KG1 (cell line): ENCODE data around the gene PHF13.
"Not testable (repeated sequence)": the region's sequence is repeated elsewhere in the genome, so short reads cannot be mapped to it uniquely, and the experiment has no call there.

ENCODE experiments used
- DNase-seq: peaks from one replicate; lab custom pipeline; 2025; lab: John Stamatoyannopoulos, UW

Gene PHF13

DNA sequence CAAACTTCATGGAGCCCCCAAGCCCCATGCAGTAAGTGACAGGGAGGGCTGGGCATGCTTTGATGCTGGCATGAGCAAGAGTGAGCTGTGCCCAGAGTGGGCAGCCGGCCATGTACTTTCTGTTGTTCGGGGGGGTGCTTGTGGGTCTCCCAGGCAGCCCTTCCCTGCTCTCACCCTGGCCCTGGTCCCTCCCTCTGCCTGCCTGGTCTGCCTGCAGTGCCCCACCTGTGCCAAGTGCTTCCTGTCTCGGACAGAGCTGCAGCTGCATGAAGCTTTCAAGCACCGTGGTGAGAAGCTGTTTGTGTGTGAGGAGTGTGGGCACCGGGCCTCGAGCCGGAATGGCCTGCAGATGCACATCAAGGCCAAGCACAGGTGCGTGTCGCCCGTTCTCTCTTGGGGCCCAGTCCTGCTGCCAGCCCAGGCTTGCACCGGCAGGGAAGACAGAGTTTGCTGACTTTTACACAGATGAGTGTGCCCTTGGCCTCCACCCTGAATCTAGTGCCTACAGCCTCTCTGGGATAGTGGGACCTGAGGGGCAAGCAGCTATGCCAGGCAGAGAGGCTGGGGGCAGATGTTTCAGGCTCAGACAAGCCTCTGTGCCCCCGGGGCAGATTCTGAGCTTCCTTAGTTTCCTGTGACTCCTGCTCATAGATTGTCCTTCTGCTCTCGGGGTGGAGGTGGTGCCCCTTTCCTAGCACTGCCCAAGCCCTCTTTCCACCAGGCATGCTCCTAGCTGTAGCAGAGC lies 26.1 kb upstream of the PHF13 start:
- DNase-seq = no peak

DNA sequence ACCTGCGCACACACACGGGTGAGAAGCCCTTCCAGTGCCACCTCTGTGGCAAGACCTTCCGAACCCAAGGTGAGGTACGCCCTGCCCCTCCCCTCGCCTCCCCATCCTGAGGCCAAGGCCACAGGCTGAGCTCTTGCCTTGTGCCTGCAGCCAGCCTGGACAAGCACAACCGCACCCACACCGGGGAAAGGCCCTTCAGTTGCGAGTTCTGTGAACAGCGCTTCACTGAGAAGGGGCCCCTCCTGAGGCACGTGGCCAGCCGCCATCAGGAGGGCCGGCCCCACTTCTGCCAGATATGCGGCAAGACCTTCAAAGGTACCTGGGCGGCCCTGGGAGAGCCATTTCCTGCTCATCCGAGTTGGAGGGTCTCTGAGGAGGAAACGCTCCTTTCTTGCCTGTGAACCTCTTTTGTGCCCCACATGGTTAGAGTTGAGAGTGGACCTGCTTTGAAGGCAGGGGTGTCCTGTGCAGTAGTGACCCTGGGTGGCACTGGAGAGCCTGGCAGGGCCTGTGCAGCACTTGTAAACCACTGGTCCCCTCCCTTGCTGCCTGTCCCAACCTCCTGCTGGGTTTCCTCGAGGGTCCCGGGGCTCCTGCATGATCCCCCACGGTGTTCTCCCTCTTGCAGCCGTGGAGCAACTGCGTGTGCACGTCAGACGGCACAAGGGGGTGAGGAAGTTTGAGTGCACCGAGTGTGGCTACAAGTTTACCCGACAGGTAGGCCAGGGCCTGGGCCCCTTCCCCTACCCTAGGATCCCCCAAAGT lies 25.2 kb upstream of the PHF13 start:
- DNase-seq = no peak

DNA sequence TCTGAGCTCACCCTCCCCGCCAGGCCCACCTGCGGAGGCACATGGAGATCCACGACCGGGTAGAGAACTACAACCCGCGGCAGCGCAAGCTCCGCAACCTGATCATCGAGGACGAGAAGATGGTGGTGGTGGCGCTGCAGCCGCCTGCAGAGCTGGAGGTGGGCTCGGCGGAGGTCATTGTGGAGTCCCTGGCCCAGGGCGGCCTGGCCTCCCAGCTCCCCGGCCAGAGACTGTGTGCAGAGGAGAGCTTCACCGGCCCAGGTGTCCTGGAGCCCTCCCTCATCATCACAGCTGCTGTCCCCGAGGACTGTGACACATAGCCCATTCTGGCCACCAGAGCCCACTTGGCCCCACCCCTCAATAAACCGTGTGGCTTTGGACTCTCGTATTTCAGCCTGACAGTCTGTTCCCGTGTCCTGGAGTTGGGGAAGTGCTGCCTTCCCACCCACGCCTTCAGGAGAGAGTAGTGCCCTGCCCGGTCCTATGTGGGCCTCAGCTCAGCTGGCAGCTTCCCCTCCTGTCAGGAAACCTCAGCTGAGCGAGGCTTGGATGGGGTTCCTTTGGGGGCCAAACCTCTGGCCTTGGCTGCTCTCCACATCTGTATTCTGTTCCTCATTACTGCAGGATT lies 24.5 kb upstream of the PHF13 start:
- DNase-seq = no peak

GRCh38 chr1:6590046-6590445 lies 23.5 kb upstream of the PHF13 start:
- no peak for DNase-seq

DNA sequence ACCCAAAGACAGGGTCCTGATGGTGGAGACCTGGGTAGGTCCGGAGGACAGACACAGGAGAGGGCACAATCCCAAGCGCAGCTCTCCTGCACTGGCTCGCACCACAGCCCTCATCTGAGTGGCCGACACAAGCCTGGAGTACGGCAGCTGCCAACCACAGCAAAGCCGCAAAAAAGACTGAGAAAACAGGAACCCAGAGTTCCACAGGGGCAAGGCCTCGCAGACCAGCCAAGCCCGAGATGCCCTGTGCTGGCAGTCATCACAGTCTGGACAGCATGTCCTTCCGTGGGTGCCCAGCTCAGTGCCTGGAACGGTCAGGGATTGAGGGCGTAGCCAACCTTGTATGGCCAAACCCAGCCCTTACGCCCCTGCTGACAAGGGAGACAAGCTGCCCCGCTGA lies 22.3 kb upstream of the PHF13 start:
- DNase-seq = peak; percentile 4

GRCh38 chr1:6591644-6592043 lies 21.9 kb upstream of the PHF13 start:
- no peak for DNase-seq

- no peak for DNase-seq
Measured at GRCh38 chr1:6592441-6592840, 21.1 kb upstream of the PHF13 start.

- no peak for DNase-seq
Measured at GRCh38 chr1:6592865-6593593, 20.5 kb upstream of the PHF13 start.

DNA sequence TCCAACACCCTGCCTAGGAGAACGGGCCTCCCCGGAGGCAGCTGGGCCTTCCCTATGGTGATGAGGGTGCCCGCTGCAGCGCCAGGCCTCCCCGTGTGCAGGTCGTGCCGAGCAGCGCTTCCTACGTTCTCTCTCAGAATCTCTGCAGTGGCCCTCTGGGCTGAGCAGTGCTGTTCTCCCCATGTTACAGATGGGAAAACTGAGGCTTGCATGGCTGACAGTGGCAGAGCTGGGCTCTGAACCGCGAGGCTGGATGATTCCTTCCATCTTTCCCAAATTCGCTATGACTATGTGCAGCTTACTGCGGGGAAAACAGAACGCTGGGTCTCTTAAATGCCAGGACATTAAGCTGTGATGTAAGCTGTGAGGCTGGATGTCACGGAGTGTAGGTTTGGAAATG lies 19.7 kb upstream of the PHF13 start:
- DNase-seq = no peak

DNA sequence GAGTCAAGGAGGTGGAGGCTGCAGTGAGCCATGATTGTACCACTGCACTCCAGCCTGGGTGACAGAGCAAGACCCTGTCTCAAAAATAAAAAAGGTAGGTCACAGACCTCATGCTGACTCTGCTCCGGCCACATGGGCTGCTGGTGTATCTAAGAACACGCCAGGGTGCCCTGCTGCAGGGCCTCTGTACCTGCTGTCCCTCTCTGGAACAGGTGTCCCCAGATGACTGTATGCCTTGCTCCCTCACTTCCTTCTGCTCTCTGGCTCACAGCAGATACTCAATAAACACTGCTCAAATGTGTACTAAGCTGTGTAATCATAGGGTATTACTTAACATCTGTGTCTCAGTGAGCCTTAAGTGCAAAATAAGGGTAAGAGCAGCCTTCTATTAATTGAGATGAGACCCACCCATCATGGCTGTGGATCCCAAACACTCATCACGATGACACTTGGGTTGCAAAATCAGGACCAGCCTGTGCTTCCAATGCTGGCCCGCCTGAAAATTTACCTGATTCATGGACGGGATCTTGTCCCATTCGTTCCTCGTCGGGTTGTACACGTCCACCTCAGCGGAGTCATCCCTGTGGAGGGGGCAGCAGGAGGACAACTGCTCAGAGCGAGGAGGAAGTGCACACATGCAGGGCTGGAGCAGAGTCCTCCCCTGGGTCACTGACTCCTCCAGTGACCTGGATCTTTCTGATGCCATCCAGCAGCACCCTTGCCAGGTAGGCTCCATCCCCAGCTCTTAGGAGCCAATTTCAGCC lies 18.4 kb upstream of the PHF13 start:
- DNase-seq = no peak

- DNase-seq = no peak
Measured at GRCh38 chr1:6596351-6596750, 17.2 kb upstream of the PHF13 start.

DNA sequence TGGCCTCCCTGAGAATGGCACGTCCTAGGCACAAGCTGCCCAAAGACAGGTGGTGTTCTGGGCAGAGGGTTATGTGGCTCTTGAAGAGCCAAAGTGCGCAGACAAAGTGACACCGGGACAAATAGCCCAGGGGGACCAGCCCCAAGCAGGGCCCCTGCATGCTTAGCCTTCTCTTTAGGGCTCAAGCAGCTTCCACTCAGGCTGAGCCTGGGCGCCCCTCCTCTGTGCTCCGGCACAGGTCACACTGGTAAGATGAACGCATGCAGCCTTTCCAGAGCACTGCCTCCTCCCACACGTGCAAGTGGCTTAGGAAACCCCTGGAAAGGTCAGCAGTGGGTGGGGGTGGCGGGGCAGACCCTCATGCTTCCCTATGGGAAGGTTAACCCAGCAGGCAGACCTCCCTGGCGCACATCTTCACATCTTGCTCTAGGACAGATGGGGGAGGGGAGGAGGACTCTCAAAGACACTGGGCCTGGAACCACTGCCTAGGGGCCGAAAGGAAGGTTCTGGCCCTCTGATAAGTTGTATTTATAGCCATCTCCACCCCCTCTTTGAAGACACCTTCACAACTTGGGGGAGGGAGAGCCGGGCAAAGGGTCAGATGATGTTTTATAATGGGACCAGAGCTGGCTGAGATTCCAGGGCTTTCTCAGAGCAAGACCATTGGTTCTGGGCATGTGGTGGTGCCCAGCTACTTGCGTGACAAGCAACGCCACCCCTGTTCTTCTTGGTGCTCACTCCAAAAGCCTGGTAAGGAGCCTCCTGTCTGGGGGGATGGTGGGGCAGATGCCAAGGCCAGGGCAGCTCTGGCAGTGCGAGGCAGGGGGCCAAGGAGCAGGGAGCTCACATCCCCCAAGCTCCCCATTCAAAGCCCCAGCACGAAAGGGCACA lies 16.4 kb upstream of the PHF13 start:
- no peak for DNase-seq

- no peak for DNase-seq
Measured at GRCh38 chr1:6597777-6598131, 15.8 kb upstream of the PHF13 start.

DNA sequence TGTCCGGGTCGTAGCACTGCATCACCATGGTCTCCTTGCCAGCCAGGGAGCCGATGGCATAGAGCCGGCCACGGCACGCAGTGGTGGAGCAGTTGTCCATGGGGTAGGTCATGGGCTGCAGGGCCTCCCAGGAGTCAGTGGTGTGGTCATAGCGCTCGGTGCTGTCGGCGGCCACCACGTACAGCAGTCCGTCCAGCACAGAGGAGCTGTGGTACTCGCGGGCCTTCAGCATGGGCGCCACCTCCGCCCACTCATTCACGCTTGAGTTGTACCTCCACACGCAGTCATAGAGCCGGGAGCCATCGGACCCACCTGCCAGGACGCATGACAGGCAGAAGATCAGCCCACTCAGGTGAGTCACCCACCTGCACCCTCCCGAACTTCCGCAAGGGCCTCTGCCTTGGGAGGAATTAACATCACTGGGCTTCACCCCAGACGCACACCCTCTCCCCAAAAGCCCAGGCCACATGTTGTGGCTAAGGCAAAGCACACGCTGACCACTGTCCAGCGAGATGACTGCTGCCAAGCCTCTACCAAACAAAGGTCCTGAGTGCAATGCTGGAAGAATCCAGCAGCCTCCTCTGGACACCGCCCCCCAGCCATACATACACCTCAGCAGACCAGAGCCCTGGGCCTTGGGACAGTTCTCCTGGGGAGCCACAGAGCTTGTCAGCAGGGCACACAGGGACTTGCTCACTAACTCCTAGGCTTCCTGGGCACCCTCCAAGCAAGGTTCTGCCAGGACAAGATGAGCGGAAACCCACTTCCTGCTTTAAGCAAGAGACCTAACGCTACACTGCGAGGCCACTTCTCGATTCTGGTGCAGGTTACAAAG lies 14.2 kb upstream of the PHF13 start:
- DNase-seq = peak; percentile 23

DNA sequence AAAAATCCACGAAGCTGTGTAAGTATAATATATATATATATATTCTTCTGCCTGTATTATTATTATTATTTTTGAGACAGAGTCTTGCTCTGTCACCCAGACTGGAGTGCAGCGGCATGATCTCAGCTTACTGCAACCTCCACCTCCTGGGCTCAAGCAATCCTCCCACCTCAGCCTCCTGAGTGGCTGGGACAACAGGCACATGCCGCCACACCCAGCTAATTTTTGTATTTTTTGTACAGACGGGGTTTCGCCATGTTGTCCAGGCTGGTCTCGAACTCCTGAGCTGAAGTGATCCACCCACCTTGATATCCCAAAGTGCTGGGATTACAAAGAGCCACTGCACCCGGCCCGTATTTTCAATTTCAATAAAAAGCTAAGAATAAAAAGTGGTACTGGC lies 13.5 kb upstream of the PHF13 start:
- not testable (repeated sequence) for DNase-seq

GRCh38 chr1:6600410-6601048 lies 13.0 kb upstream of the PHF13 start:
- no peak for DNase-seq

DNA sequence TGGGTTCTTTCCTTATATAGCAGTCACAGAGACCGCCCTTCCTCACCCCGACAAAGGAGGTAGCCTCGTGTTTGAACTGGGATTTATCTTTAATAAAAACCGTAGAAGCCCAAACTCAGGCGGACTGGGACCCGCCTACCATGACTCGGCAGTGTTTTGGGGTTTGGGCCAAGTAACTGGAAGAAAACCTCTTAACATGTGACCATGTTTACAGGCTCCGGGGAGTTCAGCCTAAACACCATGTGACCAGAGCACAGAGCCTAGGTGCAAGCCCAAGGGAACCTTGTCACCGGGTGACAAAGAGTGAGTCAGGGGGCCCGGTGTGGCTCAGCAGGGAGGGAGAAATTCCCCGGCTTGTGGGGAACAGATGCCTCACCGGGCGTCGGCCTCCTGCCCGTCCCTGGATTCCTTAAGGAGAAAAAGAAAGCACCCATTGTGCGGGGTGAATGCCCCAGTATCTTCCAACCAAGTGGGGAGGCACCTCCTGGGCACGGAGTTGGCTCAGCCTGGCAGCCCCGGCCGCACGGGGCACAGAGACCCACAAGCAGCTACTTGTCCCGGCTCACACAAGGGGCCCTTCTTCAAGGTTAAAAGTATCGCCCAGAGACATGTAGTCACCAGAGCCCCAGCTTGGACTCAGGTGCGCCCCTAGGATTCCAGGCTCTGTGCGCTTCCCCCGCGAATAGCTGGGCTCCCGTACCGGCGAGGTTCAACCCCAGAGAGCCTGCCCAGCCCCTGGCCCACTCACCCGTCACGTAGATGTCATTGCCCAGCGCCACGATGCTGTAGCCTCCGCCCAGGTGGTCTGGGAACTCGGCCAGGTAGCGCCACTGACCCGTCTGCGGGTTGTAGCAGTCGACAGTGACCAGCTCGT lies 12.2 kb upstream of the PHF13 start:
- DNase-seq = peak; percentile 42

DNA sequence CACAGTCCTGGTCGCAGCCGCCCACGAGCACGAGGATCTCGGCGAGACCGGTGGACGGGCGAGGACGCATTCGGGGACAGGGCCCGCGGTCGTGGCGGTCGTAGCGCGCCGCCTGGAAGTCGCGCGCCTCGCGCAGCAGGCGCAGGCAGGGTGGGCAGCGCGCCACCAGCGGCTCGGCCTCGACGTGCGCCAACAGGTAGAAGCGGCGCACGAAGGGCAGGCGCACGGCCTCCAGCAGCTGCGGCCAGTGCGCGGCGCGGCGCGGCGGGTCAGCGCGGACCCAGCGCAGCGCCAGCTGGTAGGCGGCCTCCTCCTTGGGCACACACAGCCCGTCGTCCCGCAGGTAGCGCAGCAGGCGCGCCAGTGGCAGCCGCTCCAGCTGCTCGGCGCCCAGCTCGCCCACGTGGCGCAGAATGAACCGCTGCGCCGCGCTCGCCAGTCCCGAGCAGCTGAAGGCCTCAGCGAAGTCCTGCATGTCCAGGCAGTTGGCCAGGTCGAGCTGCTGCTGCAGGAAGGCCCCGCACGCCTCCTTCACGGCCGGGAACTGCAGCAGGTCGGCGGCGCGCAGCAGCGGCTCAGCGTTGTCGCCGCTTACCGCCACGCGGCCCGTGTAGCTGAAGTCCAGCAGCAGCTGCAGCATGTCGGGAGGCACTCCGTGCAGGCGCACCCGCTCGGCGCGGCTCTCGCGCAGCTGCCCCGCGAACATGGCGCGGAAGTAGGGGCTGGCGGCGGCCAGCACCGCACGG lies 11.4 kb upstream of the PHF13 start:
- DNase-seq = no peak
